GM18511 (cell line): ENCODE data around the gene LZTS2.

ENCODE experiments used
- ATAC-seq: cut with Tn5 transposase; IDR thresholded peaks from one replicate; pipeline ENCODE4 v1.9.1; 2021; ENCODE audit warnings: mild to moderate bottlenecking, moderate library complexity; ENCODE audit not compliant: unreplicated experiment

The LZTS2 gene

DNA sequence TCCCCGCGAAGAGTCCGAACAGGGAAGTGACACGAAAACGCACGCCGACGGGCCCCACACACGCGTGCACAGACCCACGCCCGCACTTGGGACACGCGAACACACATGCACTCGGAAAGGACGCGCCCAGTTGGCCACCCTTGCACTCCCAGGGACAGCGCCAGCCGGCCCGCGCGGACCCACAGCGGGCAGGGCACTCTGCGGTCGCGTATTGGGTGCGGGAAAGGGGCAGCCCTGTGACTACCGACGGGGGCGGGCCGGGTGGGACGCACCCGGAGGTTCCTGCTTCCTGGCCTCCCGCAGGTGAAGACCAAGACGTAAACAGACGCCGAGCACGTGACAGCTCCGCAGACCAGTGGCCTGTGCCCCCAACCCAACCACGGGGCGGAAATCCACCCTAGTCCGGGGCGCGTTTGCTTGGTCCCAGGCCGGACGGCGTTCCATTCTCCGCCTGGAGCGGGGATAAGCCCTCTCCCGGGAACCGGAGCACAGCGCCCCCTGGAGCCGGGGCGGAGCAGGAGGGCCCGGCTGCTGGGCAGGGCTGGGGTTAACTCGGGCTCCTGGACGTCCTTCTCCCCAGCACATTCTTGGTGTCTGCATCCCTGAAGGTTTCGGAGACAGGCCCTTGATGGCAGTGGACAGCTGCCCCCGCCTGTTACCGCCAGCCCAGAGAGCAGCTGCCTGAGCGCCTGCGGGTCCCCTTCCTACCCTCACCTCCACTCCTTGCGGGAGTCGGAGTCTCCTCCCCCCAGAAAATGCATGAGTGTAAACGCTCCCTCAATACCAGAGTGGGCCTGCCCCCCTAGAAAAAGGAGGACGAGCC lies 2.0 kb upstream of the LZTS2 start:
- peak; percentile 37 for ATAC-seq

DNA sequence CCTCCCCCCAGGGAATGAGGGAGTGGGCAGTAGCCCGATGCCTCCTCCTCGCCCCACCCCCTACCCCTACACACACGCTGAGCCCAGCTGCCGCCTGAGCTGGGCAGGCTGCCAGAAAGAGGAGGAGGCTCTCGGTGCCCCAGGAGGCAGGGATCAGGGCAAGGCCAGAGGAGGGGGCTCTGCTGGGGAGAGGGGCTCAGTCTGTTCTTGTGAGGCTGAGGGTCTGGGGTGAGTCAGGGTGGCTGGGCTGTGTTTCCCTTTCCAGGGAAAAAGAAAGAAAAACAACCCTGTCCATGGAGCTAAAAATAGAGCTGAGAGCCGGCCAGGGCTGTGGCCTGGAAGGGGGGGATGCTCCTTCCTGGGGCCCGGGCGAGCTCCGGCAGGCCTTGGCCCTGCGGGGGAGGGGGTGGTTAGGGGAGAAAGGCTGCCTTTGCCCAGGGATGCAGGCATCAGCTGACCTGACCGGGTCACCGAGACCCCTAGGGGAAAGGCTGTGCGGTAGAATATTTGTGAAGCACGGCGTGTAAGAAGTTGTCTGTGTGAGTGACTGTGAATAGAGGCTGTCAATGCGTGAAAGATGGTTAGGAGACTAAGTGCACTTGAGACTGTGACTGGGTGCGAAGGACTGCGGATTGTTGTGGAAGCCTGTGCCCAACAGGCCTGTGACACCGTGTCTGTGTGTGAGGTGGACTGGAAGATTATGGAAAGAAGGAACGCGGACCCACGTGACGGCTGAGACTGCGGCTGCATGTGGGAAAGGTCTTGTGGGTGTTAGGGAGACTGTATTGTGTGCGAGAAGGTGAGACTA lies 1.2 kb upstream of the LZTS2 start:
- ATAC-seq = peak; percentile 43

GRCh38 chr10:100998991-100999741 lies 442 bp upstream of the LZTS2 start:
- peak; percentile 47 for ATAC-seq

DNA sequence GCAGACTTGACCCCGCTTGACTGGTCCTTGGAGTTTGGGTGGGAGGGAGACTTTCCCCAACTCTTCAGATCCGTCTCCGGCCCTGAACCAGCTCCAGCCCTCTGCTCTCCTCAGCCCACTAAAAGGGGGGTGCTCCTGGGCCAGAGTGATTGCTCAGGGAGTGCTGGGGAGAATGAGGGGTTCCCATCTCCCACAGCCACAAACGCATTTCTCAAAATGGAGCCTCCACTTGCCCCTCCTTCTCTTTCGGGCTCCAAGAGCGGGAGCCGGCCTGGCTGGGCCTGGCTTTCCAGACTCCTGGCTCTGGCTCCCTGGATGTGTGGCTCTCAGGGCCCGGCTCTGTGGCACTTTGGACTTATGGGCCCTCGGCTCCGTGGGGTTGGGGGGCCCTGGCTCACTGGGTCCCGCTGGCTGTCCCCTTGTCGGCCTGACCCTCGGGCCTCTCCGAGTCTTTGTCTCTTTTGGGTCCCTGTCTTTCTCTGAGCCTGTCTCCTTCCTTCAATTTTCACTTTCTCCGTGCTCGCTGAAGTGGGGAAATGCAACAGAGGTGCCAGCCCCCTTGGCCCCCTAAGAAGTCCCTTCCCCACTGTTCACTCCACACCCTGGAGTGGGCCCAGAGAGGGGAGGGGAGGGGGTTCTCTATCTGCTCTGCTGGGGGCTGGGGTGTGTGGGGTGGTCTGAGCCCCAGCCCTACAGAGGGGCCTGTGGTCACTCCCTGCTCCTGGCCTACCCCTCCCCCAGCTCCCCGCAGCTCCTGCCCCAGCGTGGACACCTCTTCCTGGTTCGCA lies 713 bp downstream of the LZTS2 start:
- ATAC-seq = no peak

GRCh38 chr10:101000915-101001658 lies 1.5 kb downstream of the LZTS2 start:
- ATAC-seq = no peak

DNA sequence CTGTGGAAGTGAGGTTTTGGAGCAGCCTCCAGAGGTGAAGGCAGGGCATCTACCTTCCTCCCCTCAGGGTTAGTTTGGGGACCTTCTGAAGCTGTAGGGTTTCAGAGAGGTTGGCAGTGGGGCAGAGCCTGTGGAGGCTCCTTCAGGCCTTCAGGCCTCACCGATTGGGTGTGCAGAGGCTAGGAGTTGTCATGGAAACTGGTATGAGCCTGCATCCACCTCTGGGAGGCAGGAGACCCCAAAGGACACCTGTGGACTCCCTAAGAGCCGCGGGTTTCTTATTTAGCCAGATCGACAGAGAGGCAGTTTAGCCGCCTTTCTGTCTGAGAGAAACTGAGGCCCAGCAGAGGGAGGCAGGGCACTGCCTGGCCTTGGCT lies 2.0 kb downstream of the LZTS2 start:
- no peak for ATAC-seq

DNA sequence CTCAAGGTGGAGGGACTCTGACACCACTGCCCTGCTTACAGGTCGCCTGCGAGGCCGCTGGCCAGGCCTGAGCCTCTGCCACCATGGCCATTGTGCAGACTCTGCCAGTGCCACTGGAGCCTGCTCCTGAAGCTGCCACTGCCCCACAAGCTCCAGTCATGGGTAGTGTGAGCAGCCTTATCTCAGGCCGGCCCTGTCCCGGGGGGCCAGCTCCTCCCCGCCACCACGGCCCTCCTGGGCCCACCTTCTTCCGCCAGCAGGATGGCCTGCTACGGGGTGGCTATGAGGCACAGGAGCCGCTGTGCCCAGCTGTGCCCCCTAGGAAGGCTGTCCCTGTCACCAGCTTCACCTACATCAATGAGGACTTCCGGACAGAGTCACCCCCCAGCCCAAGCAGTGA lies 2.8 kb downstream of the LZTS2 start:
- no peak for ATAC-seq

DNA sequence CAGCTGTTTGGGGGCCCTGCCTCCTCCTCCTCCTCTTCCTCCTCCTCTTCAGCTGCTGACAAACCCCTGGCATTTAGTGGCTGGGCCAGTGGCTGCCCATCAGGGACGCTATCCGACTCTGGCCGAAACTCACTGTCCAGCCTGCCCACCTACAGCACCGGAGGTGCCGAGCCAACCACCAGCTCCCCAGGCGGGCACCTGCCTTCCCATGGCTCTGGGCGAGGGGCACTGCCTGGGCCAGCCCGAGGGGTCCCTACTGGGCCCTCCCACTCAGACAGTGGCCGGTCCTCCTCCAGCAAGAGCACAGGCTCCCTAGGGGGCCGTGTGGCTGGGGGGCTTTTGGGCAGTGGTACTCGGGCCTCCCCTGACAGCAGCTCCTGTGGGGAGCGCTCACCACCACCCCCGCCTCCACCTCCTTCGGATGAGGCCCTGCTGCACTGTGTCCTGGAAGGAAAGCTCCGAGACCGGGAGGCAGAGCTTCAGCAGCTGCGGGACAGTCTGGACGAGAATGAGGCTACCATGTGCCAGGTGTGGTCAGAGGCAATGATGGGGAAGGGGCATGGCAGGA lies 4.1 kb downstream of the LZTS2 start:
- no peak for ATAC-seq

DNA sequence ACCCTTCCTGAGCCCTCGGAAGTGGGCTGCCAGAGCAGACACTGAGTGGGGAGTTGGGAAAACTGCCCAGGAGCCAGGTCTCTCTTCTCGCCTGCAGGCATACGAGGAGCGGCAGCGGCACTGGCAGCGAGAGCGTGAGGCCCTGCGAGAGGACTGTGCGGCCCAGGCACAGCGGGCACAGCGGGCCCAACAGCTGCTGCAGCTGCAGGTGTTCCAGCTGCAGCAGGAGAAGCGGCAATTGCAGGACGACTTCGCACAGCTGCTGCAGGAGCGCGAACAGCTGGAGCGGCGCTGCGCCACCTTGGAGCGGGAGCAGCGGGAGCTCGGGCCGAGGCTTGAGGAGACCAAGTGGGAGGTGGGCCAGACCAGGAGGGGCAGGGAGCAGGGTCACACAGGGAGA lies 5.8 kb downstream of the LZTS2 start:
- no peak for ATAC-seq

DNA sequence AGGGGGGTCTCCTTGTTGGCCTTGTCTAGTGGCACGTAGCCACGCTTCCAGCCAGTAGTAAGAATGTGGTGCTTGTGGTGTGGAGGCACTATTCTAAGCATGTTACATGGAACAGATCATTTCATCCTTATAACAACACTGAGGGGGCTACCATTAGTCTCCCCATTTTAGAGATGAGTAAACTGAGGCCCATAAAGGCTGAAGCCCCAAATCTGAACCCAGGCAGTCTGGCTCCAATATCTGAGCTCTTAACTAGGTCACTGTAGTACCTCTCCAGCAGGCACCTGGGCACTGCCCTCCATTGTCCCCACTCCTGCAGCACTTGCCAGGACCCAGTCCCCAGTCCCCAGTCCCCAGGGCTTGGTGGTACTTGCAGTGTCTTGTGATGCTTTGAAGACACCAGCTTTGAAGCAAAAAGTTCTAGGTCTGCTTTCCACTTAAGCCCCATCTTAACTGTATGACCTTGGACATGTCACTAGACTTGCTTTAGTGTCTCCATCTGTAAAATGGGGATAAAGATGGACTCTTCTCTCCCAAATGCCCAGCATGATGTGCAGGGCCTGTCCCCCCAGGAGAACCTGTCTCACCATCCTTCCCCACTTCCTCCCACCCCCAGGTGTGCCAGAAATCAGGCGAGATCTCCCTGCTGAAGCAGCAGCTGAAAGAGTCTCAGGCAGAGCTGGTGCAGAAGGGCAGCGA lies 6.4 kb downstream of the LZTS2 start:
- no peak for ATAC-seq

DNA sequence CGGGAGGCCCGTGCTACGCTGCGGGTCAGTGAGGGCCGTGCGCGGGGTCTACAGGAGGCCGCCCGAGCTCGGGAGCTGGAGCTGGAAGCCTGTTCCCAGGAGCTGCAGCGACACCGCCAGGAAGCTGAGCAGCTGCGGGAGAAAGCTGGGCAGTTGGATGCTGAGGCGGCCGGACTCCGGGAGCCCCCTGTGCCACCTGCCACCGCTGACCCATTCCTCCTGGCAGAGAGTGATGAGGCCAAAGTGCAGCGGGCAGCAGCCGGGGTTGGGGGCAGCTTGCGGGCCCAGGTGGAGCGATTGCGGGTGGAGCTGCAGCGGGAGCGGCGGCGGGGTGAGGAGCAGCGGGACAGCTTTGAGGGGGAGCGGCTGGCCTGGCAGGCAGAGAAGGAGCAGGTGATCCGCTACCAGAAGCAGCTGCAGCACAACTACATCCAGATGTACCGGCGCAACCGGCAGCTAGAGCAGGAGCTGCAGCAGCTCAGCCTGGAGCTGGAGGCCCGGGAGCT lies 7.0 kb downstream of the LZTS2 start:
- ATAC-seq = no peak

DNA sequence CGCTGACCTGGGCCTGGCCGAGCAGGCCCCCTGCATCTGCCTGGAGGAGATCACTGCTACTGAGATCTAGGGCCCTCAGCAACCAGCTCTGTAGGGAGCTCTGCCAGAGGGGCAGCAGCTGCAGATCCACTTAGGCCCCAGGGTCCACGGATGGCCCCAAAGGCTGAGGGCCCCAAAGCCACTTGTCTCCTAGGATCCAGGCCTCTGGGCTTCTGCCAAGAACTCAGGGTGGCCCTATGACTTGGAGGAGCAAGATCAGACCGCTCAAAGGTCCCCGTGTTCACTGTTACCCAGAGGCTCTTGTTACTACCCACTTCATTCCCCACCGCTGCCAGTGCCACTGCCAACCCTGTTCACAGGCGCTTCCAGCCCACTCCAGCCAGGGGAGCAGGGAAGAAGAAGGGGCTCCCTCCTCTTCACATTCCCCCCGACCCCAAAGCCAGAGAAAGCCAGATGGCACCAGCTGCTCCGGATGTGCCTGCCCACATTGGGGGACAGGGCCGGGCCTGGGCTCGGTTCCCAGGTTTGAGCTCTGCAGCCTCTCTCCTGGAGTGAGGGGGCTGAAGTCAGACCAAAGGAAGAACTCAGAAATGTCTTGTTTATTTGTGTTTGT lies 7.6 kb downstream of the LZTS2 start:
- ATAC-seq = no peak

GRCh38 chr10:101007915-101008822 lies 8.6 kb downstream of the LZTS2 start:
- no peak for ATAC-seq

DNA sequence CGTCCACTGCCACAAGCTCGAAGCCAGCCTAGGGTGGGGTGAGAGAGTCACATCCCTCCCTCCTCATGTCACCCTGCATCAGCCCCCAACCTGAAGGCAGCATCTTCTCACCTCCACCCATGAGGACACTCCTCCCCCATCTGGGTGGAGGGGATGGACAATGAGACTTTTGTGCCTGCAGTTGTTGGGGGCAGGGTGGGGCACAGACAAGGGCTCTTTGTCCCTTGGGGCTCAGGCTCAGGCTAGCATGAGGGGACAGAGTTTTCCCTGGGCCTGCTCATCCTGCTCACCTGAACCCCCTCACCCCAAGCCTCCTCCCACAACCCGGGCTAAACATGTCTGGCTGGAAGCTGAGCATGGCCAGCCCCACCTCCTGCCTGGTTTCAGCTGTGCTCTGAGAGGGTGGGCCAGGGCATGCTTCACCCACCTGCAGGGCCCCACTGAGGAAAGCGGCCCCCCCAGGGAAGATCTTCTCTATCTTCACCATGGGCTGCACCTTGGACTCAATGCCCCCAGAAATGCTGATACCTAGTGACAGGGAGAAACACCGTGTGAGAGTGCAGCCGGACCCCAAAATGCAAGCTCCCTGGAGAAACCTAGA lies 9.3 kb downstream of the LZTS2 start:
- ATAC-seq = no peak

- no peak for ATAC-seq
These were observed 10.7 kb downstream of the LZTS2 start for GRCh38 chr10:101010329-101010728.

GRCh38 chr10:101011517-101012423 lies 12.2 kb downstream of the LZTS2 start:
- ATAC-seq = no peak
